Stimulated activated CD4-positive, alpha-beta T cell treated with anti-CD3 and anti-CD28 coated beads, Interleukin-15, amount 100 ng/mL, for 1 hour (primary cell): Measurements from ENCODE around the gene FAM236C.
"Not testable (repeated sequence)": the region's sequence is repeated elsewhere in the genome, so short reads cannot be mapped to it uniquely, and the experiment has no call there.

ENCODE experiments used
- DNase-seq, 2 donors: peaks; one replicate each; pipeline ENCODE4 v3.0.0-alpha.2; 2020; ENCODE audit warnings: low read depth in 1 of 2, low spot score in 1 of 2

Gene FAM236C

GRCh38 chrX:72912315-72912714, at the start of gene FAM236C:
Gene FAM236C, plus strand, starts transcription at chrX:72912615. Its CDS starts 100 bp downstream, at chrX:72912715.
- not testable (repeated sequence) for DNase-seq

- DNase-seq, result not testable (repeated sequence)
These were observed 29.5 kb upstream of the FAM236C start for GRCh38 chrX:72882898-72883297.

GRCh38 chrX:72889740-72890139, 22.7 kb upstream of the FAM236C start:
- DNase-seq, result not testable (repeated sequence)

- DNase-seq, result not testable (repeated sequence)
These were observed 3.7 kb downstream of the FAM236C start for GRCh38 chrX:72916096-72916495.

- not testable (repeated sequence) for DNase-seq
These were observed 19.9 kb downstream of the FAM236C start for GRCh38 chrX:72932283-72932682.

- DNase-seq, result not testable (repeated sequence)
These were observed 24.0 kb downstream of the FAM236C start for GRCh38 chrX:72936455-72936854.

- DNase-seq, result not testable (repeated sequence)
These were observed 24.6 kb downstream of the FAM236C start for GRCh38 chrX:72936882-72937455.

- not testable (repeated sequence) for DNase-seq
These were observed 25.5 kb downstream of the FAM236C start, which contains the start of gene FAM236A for GRCh38 chrX:72937906-72938305. Gene FAM236A, plus strand, starts transcription at chrX:72938206. Its CDS starts 57 bp downstream, at chrX:72938263.

- not testable (repeated sequence) for DNase-seq
These were observed 29.9 kb downstream of the FAM236C start for GRCh38 chrX:72942272-72942671.

- not testable (repeated sequence) for DNase-seq
These were observed 30.8 kb downstream of the FAM236C start for GRCh38 chrX:72943035-72943818.

GRCh38 chrX:72943819-72944169, 31.4 kb downstream of the FAM236C start, which contains the start of gene DMRTC1:
Gene DMRTC1, minus strand, starts transcription at chrX:72943837. Its CDS starts 68,143 bp downstream, at chrX:72875694.
- DNase-seq, result not testable (repeated sequence)

- not testable (repeated sequence) for DNase-seq
These were observed 47.6 kb downstream of the FAM236C start for GRCh38 chrX:72959971-72960370.
